M059J (cell line): ENCODE results near the gene PPP1R18. TPM values are rescaled to one million over a fixed set of nuclear protein-coding genes. Genes with fewer than 3 reads are reported as not detected.
"Not testable (repeated sequence)": the region's sequence is repeated elsewhere in the genome, so short reads cannot be mapped to it uniquely, and the experiment has no call there.

Experiments
- DNase-seq: peaks from one replicate; pipeline ENCODE4 v3.0.0-alpha.2; 2012; ENCODE audit warnings: low read depth
- total RNA-seq: library from RNA; depleted of rRNA; stranded (reverse); fragments of >200 nt; shearing (Covaris generic); gene quantifications from 2 replicates; pipeline ENCODE4 v1.2.3, GENCODE V29; 2014

PPP1R18 gene
- total RNA-seq, 1 experiment from 2014 or later, result 139 TPM

GRCh38 chr6:30666300-30666699 lies 20.1 kb downstream of the PPP1R18 start:
- not testable (repeated sequence) for DNase-seq

GRCh38 chr6:30664994-30665767 lies 21.3 kb downstream of the PPP1R18 start:
- no peak for DNase-seq

- not testable (repeated sequence) for DNase-seq
Measured at GRCh38 chr6:30657922-30658321, 28.5 kb downstream of the PPP1R18 start.

GRCh38 chr6:30657454-30657853 lies 29.0 kb downstream of the PPP1R18 start:
- no peak for DNase-seq

- no peak for DNase-seq
Measured at GRCh38 chr6:30656513-30656912, 29.9 kb downstream of the PPP1R18 start.

GRCh38 chr6:30655743-30656094 lies 30.7 kb downstream of the PPP1R18 start:
- DNase-seq, result no peak

GRCh38 chr6:30654798-30655742 lies 31.4 kb downstream of the PPP1R18 start:
- no peak for DNase-seq

- no peak for DNase-seq
Measured at GRCh38 chr6:30651143-30651542, 35.3 kb downstream of the PPP1R18 start.

GRCh38 chr6:30647242-30648116 lies 39.0 kb downstream of the PPP1R18 start:
- DNase-seq, result peak; percentile 82

GRCh38 chr6:30646450-30647241 lies 39.8 kb downstream of the PPP1R18 start, which contains the start of gene C6orf136:
C6orf136 (plus strand) TSS chr6:30647133; CDS start chr6:30647232, 99 bp downstream.
- peak; percentile 96 for DNase-seq

- DNase-seq, result no peak
Measured at GRCh38 chr6:30645989-30646388, 40.5 kb downstream of the PPP1R18 start.

- no peak for DNase-seq
Measured at GRCh38 chr6:30644769-30645168, 41.7 kb downstream of the PPP1R18 start.

GRCh38 chr6:30643656-30644055 lies 42.8 kb downstream of the PPP1R18 start:
- DNase-seq, result no peak

- DNase-seq, result no peak
Measured at GRCh38 chr6:30641048-30641447, 45.4 kb downstream of the PPP1R18 start.

GRCh38 chr6:30640481-30640880 lies 46.0 kb downstream of the PPP1R18 start:
- DNase-seq, result no peak

GRCh38 chr6:30635834-30636233 lies 50.6 kb downstream of the PPP1R18 start:
- no peak for DNase-seq

GRCh38 chr6:30626484-30627366 lies 59.7 kb downstream of the PPP1R18 start, which contains the start of gene ATAT1:
ATAT1 (plus strand) TSS chr6:30626874.
- DNase-seq, result peak; percentile 84
